ENCODE measurements around the gene TMEM126B.

- TF ChIP-seq SOX15 (CRISPR knock-in tag; IDR thresholded peaks at IDR 0.05) (no peak), ZBTB43 (CRISPR knock-in tag; IDR thresholded peaks at IDR 0.05) (no peak), CREB1 (CRISPR knock-in tag; IDR thresholded peaks at IDR 0.05) (no peak), USF1 (CRISPR knock-in tag; IDR thresholded peaks at IDR 0.05) (no peak), MAX (CRISPR knock-in tag; IDR thresholded peaks at IDR 0.05) (no peak)
- TF ChIP-seq, protein P1, sequence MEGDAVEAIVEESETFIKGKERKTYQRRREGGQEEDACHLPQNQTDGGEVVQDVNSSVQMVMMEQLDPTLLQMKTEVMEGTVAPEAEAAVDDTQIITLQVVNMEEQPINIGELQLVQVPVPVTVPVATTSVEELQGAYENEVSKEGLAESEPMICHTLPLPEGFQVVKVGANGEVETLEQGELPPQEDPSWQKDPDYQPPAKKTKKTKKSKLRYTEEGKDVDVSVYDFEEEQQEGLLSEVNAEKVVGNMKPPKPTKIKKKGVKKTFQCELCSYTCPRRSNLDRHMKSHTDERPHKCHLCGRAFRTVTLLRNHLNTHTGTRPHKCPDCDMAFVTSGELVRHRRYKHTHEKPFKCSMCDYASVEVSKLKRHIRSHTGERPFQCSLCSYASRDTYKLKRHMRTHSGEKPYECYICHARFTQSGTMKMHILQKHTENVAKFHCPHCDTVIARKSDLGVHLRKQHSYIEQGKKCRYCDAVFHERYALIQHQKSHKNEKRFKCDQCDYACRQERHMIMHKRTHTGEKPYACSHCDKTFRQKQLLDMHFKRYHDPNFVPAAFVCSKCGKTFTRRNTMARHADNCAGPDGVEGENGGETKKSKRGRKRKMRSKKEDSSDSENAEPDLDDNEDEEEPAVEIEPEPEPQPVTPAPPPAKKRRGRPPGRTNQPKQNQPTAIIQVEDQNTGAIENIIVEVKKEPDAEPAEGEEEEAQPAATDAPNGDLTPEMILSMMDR (IDR thresholded peaks at IDR 0.05) = no peak
- TF ChIP-seq, protein P2, sequence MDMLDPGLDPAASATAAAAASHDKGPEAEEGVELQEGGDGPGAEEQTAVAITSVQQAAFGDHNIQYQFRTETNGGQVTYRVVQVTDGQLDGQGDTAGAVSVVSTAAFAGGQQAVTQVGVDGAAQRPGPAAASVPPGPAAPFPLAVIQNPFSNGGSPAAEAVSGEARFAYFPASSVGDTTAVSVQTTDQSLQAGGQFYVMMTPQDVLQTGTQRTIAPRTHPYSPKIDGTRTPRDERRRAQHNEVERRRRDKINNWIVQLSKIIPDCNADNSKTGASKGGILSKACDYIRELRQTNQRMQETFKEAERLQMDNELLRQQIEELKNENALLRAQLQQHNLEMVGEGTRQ (CRISPR knock-in tag; IDR thresholded peaks at IDR 0.05) = no peak
- TF ChIP-seq, protein P3, sequence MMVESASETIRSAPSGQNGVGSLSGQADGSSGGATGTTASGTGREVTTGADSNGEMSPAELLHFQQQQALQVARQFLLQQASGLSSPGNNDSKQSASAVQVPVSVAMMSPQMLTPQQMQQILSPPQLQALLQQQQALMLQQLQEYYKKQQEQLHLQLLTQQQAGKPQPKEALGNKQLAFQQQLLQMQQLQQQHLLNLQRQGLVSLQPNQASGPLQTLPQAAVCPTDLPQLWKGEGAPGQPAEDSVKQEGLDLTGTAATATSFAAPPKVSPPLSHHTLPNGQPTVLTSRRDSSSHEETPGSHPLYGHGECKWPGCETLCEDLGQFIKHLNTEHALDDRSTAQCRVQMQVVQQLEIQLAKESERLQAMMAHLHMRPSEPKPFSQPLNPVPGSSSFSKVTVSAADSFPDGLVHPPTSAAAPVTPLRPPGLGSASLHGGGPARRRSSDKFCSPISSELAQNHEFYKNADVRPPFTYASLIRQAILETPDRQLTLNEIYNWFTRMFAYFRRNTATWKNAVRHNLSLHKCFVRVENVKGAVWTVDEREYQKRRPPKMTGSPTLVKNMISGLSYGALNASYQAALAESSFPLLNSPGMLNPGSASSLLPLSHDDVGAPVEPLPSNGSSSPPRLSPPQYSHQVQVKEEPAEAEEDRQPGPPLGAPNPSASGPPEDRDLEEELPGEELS (CRISPR knock-in tag; IDR thresholded peaks at IDR 0.05) = no peak
- TF ChIP-seq, protein P4, sequence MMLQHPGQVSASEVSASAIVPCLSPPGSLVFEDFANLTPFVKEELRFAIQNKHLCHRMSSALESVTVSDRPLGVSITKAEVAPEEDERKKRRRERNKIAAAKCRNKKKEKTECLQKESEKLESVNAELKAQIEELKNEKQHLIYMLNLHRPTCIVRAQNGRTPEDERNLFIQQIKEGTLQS (CRISPR knock-in tag; conservative IDR thresholded peaks at IDR 0.05) = no peak
Measured at GRCh38 chr11:85682330-85683305, 54.2 kb downstream of the TMEM126B start.
